ENCODE data around the gene ISM1.

Gene ISM1

GRCh38 chr20:13313201-13313600 is 92.1 kb downstream of the ISM1 start:
- DNase-seq (ENCODE audit: low read depth, low spot score), result no peak

GRCh38 chr20:13317439-13317838 is 96.4 kb downstream of the ISM1 start:
- DNase-seq (ENCODE audit: low read depth, low spot score), result no peak

- DNase-seq (ENCODE audit: low read depth, low spot score), result no peak
Observed at GRCh38 chr20:13318871-13319521, 97.9 kb downstream of the ISM1 start.

GRCh38 chr20:13320702-13321101 is 99.6 kb downstream of the ISM1 start:
- DNase-seq (ENCODE audit: low read depth, low spot score), result no peak

GRCh38 chr20:13321416-13321815 is 100.3 kb downstream of the ISM1 start:
- no peak for DNase-seq (ENCODE audit: low read depth, low spot score)

GRCh38 chr20:13322198-13322597 is 101.1 kb downstream of the ISM1 start:
- DNase-seq (ENCODE audit: low read depth, low spot score), result no peak

- DNase-seq (ENCODE audit: low read depth, low spot score), result no peak
Observed at GRCh38 chr20:13322621-13323020, 101.5 kb downstream of the ISM1 start.

- peak; percentile 15 for DNase-seq (ENCODE audit: low read depth, low spot score)
Observed at GRCh38 chr20:13325033-13325432, 104.0 kb downstream of the ISM1 start.

- no peak for DNase-seq (ENCODE audit: low read depth, low spot score)
Observed at GRCh38 chr20:13325796-13326340, 104.8 kb downstream of the ISM1 start.

- no peak for DNase-seq (ENCODE audit: low read depth, low spot score)
Observed at GRCh38 chr20:13331536-13331935, 110.5 kb downstream of the ISM1 start.

- no peak for DNase-seq (ENCODE audit: low read depth, low spot score)
Observed at GRCh38 chr20:13333036-13333435, 112.0 kb downstream of the ISM1 start.

GRCh38 chr20:13333793-13334192 is 112.7 kb downstream of the ISM1 start:
- no peak for DNase-seq (ENCODE audit: low read depth, low spot score)

- no peak for DNase-seq (ENCODE audit: low read depth, low spot score)
Observed at GRCh38 chr20:13336308-13337089, 115.4 kb downstream of the ISM1 start.

- DNase-seq (ENCODE audit: low read depth, low spot score), result no peak
Observed at GRCh38 chr20:13337090-13337784, 116.2 kb downstream of the ISM1 start.

- DNase-seq (ENCODE audit: low read depth, low spot score), result no peak
Observed at GRCh38 chr20:13338097-13338661, 117.1 kb downstream of the ISM1 start.

- DNase-seq (ENCODE audit: low read depth, low spot score), result no peak
Observed at GRCh38 chr20:13338999-13339411, 117.9 kb downstream of the ISM1 start.

GRCh38 chr20:13340088-13340487 is 119.0 kb downstream of the ISM1 start:
- DNase-seq (ENCODE audit: low read depth, low spot score), result no peak

- no peak for DNase-seq (ENCODE audit: low read depth, low spot score)
Observed at GRCh38 chr20:13341737-13342393, 120.8 kb downstream of the ISM1 start.

GRCh38 chr20:13342469-13343242 is 121.6 kb downstream of the ISM1 start:
- no peak for DNase-seq (ENCODE audit: low read depth, low spot score)

- no peak for DNase-seq (ENCODE audit: low read depth, low spot score)
Observed at GRCh38 chr20:13344671-13345070, 123.6 kb downstream of the ISM1 start.
